Activated CD4-positive, alpha-beta memory T cell treated with anti-CD3 and anti-CD28 coated beads for 36 hours (primary cell): ENCODE measurements around the gene RSRC1. TPM values are rescaled to one million over a fixed set of nuclear protein-coding genes. Genes with fewer than 3 reads are reported as not detected.

ENCODE experiments used
- CTCF ChIA-PET: fragments of 350-600 bp; sonication (Branson Sonifier 250); formaldehyde crosslinking; loops from one replicate; lab custom pipeline; 2021; ENCODE audit warnings: antibody characterized with exemption, inconsistent platforms; lab: Charles Lee
- POLR2A ChIA-PET: fragments of 350-600 bp; sonication (Branson Sonifier 250); formaldehyde crosslinking; loops from one replicate; lab custom pipeline; 2021; ENCODE audit warnings: antibody characterized with exemption; lab: Charles Lee
- DNase-seq: peaks from one replicate; pipeline ENCODE4 v3.0.0-alpha.2; 2020
- H3K27ac Mint-ChIP-seq: one replicate; pipeline ENCODE4 v1.8.0; 2021; ENCODE audit warnings: mixed read lengths
- H3K27me3 Mint-ChIP-seq: one replicate; pipeline ENCODE4 v1.8.0; 2021; ENCODE audit warnings: mixed read lengths
- H3K36me3 Mint-ChIP-seq: one replicate; pipeline ENCODE4 v1.8.0; 2021; ENCODE audit warnings: mixed read lengths
- H3K4me1 Mint-ChIP-seq: one replicate; pipeline ENCODE4 v1.8.0; 2021; ENCODE audit warnings: low read depth, mixed read lengths
- H3K4me3 Mint-ChIP-seq: one replicate; pipeline ENCODE4 v1.8.0; 2021; ENCODE audit warnings: mild to moderate bottlenecking, mixed read lengths
- H3K9me3 Mint-ChIP-seq: one replicate; pipeline ENCODE4 v1.8.0; 2021; ENCODE audit warnings: mixed read lengths
- intact Hi-C: fragments of 100-400 bp; cut with micrococcal nuclease; formaldehyde crosslinking; loops from one replicate; pipeline ENCODE4 v1.15.1; 2023
- total RNA-seq, 2 experiments: library from RNA; stranded (reverse); gene quantifications; one replicate each; pipeline ENCODE4 v1.2.3, GENCODE V29; 2021

Gene RSRC1
- total RNA-seq, 2 experiments from 2014 or later = 39.4 to 43.8 TPM

DNA sequence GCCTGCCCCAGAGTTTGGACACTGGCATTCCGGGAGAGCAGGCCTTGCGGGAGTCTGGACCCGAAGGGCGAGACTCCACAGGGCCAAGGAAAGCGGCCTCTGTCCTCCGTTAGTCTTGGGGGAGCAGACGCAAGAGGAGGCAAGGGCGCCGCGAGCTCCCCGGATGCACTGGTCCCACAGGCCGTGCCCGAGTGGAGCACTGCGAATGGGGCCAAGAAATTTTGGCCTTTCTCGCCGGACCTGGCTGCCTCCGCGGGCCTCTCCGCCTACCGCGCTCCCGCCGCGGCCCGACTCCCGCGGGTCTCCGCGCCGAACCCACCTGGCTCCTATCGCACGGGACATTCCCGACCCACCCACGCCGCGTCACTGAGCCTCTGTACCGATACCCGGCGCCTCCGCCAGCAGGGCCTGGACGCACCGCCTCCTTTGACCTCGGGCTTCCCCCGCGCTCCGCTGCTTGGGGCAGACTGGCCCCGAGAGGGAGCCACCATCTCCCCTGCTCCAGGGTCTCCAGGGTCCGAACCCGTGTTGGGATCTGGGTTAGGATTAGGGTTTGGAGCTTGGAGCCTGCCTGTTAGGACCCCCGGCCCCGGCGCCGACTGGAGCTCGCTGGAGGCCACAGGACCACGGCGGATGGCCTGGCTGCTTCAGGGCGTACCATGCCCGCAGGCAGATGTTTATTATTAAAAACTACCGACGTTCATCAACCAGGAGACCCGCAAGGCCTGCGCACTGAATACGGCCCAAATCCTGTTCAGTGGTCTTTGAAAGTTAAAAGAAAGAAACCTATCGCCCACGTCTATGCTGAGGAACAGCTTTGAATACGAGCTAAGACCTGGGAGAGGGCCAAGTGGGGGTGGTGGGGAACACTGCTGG is 15.4 kb upstream of the RSRC1 start:
- no peak for DNase-seq
- peaks cover 1% of the 10 kb centered on the region for H3K36me3 Mint-ChIP-seq
- CTCF ChIA-PET = no interaction called here
- no peak overlapping the region for H3K4me3 Mint-ChIP-seq
- H3K27ac Mint-ChIP-seq = no peak overlapping the region
- POLR2A ChIA-PET = interaction anchor here (1.8 kb wide), 1 partner anchor 15 kb away, joined by 4 read pairs; the partner anchor contains the start of gene RSRC1
- H3K27me3 Mint-ChIP-seq = peaks cover 73% of the 10 kb centered on the region
- intact Hi-C loops = loop anchor here (1.0 to 5.0 kb wide), 3 partner anchors 10 to 338 kb away; no protein-coding TSS in a partner anchor
- H3K9me3 Mint-ChIP-seq = peaks cover 3% of the 10 kb centered on the region
- H3K4me1 Mint-ChIP-seq = peaks cover 14% of the 10 kb centered on the region

DNA sequence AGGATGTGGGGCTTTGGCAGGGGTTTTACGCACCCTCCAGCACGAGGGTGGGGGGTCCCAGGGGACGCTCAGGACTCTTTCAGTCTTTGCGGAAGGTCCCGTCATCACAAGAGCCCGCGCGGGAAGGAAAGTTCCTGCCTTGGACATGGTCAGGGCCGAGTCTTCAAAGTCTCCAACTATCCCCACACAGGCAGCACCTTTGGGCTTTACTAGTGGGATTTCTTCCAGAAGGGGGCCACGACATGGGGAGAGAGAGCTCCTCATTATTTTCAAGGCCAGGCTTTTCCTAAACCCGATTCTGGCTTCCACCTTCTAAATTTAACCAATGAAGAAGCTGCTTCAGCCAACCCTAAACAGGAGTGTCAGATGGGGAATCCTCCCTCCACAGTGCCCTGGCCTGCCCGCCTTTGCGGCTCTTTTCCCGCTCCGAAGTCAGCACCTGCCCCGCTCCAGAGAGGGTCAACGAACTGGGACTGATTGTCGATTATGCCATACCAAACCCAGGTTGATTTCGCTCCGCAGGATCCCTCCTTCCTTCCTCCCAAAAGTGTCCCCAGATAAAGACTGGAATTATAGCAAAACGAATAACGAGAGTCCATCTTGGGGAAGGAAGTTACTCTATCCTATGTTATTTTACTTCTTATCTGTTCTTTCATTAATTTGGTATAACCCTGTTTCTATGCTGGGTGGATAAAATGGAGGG is 14.6 kb upstream of the RSRC1 start:
- Mint-ChIP-seq H3K27me3 (peaks cover 74% of the 10 kb centered on the region), H3K9me3 (peaks cover 3% of the 10 kb centered on the region), H3K4me1 (peaks cover 14% of the 10 kb centered on the region), H3K4me3 (no peak overlapping the region), H3K27ac (no peak overlapping the region), H3K36me3 (peaks cover 1% of the 10 kb centered on the region)
- intact Hi-C loops = loop anchor here (1.0 to 2.0 kb wide), 2 partner anchors 9 to 14 kb away; no protein-coding TSS in a partner anchor
- ChIA-PET CTCF (no interaction called here), POLR2A (interaction anchor here (0.6 to 1.8 kb wide), 2 partner anchors 8 to 14 kb away, joined by 3 to 4 read pairs; partner anchors contain the start of gene RSRC1)
- no peak for DNase-seq

DNA sequence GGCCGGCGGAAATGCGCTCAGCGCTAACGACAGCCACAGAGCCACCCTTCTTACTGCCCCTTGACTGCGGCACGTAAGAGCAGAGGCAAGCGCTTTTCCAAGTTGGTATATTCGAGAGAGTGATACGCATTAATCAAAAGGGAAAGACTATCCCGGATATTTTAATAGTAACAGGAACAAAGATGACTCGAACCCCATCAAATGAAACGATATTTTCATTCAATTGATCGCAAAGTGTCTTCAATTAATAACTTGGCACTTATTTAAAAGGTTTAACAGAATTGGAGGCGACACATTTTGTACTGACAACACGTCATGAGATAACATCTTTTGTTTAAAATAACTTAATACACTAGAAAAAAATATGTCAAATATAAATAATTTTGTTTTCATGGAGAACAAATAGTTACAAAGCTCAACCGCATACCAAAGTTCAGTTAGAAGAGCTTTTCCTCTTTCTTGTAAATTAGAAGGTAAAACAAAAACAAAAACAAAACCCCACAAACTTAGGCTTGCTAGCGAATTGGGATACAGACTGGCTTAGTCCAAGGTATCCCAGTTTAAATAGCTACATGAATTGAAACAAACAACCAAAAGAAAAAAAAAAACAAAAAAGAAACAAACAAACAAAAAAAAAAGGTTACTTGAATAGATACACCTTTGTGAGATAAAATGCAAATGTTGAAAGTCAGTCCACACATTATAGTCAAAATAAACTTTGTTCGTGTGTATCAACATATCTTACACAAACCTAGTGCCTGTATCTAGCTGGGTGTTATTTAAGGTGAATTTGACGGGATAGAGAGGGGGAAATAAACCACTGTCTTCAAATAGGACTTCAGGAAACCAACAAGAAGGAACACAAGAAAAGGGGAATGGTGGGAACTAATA is 13.8 kb upstream of the RSRC1 start:
- ChIA-PET CTCF (interaction anchor here (0.7 to 1.0 kb wide), 2 partner anchors 13 to 28 kb away, joined by 3 to 4 read pairs; no protein-coding TSS in a partner anchor), POLR2A (interaction anchor here (0.6 to 1.8 kb wide), 2 partner anchors 8 to 14 kb away, joined by 3 to 4 read pairs; partner anchors contain the start of gene RSRC1)
- no peak overlapping the region for H3K4me3 Mint-ChIP-seq
- peaks cover 14% of the 10 kb centered on the region for H3K4me1 Mint-ChIP-seq
- peaks cover 1% of the 10 kb centered on the region for H3K36me3 Mint-ChIP-seq
- H3K9me3 Mint-ChIP-seq = peaks cover 3% of the 10 kb centered on the region
- no peak for DNase-seq
- H3K27ac Mint-ChIP-seq = no peak overlapping the region
- intact Hi-C loops = loop anchor here (1.0 to 2.0 kb wide), 2 partner anchors 8 to 13 kb away; no protein-coding TSS in a partner anchor
- peaks cover 73% of the 10 kb centered on the region for H3K27me3 Mint-ChIP-seq

- POLR2A ChIA-PET = interaction anchor here (0.8 kb wide), 1 partner anchor 11 kb away, joined by 4 read pairs; no protein-coding TSS in a partner anchor
- no peak overlapping the region for H3K27ac Mint-ChIP-seq
- intact Hi-C loops = no loop called here
- peaks cover 3% of the 10 kb centered on the region for H3K9me3 Mint-ChIP-seq
- DNase-seq = no peak
- CTCF ChIA-PET = interaction anchor here (1.0 kb wide), 1 partner anchor 12 kb away, joined by 4 read pairs; no protein-coding TSS in a partner anchor
- H3K4me1 Mint-ChIP-seq = peaks cover 14% of the 10 kb centered on the region
- peaks cover 76% of the 10 kb centered on the region for H3K27me3 Mint-ChIP-seq
- peaks cover 1% of the 10 kb centered on the region for H3K36me3 Mint-ChIP-seq
- H3K4me3 Mint-ChIP-seq = no peak overlapping the region
Observed at GRCh38 chr3:158097081-158097592, 12.8 kb upstream of the RSRC1 start.

DNA sequence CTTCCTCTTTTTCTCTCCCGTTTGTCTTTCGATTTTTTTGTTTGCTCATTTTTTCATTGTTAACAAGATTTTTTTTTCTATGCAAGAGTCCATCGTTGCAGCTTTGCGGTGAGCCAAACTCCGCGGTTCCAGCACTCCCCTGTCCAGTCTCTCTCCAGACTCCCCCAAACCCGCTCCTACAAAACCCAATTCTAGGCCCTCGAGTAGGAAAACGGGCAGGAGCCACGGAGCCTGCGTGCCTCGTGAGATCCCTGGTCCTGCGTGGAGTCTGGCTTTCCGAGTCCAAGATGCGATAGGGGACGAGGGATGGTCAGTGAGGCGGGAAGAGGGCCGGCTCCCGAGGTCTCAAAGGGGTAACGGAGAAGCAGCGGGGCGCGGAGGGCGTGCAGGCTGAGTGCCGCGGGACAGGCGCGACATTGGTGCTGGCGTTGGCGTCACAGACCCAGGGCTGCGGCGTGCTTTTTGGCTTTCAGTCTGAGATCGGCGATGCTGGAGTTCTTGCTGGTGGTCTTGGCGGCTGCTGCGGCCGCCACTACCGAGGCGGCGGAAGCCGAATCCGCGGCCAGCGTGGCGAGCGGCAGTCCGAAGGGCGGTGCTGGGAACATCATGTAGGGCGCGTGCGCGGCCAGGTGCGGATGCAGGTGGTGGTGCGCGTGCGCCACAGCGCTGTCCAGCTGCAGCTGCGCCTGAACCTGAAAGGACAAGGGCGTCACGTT is 12.1 kb upstream of the RSRC1 start:
- CTCF ChIA-PET = no interaction called here
- Mint-ChIP-seq H3K27ac (no peak overlapping the region), H3K36me3 (peaks cover 2% of the 10 kb centered on the region)

GRCh38 chr3:158098309-158098639 is 11.6 kb upstream of the RSRC1 start:
- POLR2A ChIA-PET = interaction anchor here (0.7 kb wide), 1 partner anchor 201 kb away, joined by 3 read pairs; no protein-coding TSS in a partner anchor

More for the DNA sequence above, 12.1 kb upstream of the RSRC1 start:
- H3K27me3 Mint-ChIP-seq = peaks cover 78% of the 10 kb centered on the region
- peak; percentile 85 for DNase-seq
- POLR2A ChIA-PET = interaction anchor here (0.7 to 0.8 kb wide), 2 partner anchors 11 to 201 kb away, joined by 3 to 4 read pairs; no protein-coding TSS in a partner anchor
- H3K4me3 Mint-ChIP-seq = peak overlapping the region; percentile 83
- H3K9me3 Mint-ChIP-seq = peaks cover 3% of the 10 kb centered on the region
- intact Hi-C loops = loop anchor here (1.0 kb wide), 1 partner anchor 13 kb away; the partner anchor contains the start of gene RSRC1
- H3K4me1 Mint-ChIP-seq = peaks cover 16% of the 10 kb centered on the region

DNA sequence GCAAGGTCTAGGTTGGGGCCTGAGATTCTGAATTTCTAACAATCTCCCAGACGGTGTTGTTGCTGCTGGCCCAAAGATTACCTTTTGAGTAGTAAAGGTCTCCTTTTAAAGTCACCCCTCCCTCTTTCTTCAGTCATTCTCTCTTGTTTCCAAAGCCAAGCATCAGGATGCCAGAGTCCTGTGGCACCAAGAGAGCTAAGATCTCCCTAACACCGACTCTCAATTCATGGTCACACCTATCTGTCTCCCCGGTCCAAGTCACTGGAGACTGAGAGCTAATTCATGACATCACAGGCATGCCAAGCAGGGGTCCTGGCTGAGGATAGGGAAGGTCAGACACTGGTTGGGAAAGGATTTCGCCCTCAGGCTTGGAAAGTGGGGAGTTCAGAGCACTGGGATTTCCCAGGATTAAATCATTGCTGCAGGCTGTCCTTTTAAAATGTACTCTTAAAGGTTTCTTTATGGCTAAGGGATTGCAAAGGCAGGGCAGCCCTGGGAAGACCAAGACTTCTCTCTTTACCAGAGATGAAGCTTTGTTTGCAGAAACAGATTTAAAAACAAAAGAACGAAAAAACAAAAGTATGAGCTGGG is 11.0 kb upstream of the RSRC1 start:
- CTCF ChIA-PET = no interaction called here
- Mint-ChIP-seq H3K9me3 (peaks cover 3% of the 10 kb centered on the region), H3K4me3 (no peak overlapping the region), H3K36me3 (peaks cover 6% of the 10 kb centered on the region), H3K27ac (no peak overlapping the region), H3K27me3 (peaks cover 81% of the 10 kb centered on the region), H3K4me1 (peaks cover 24% of the 10 kb centered on the region)
- DNase-seq = no peak
- POLR2A ChIA-PET = no interaction called here
- intact Hi-C loops = loop anchor here (1.0 kb wide), 1 partner anchor 11 kb away; the partner anchor contains the start of gene RSRC1

More at GRCh38 chr3:158098309-158098639, 11.6 kb upstream of the RSRC1 start:
- Mint-ChIP-seq H3K9me3 (peaks cover 3% of the 10 kb centered on the region), H3K4me1 (peaks cover 20% of the 10 kb centered on the region), H3K36me3 (peaks cover 6% of the 10 kb centered on the region), H3K4me3 (peak overlapping the region; percentile 83), H3K27me3 (peaks cover 80% of the 10 kb centered on the region), H3K27ac (no peak overlapping the region)
- no peak for DNase-seq
- CTCF ChIA-PET = no interaction called here
- intact Hi-C loops = loop anchor here (1.0 kb wide), 1 partner anchor 12 kb away; the partner anchor contains the start of gene RSRC1

DNA sequence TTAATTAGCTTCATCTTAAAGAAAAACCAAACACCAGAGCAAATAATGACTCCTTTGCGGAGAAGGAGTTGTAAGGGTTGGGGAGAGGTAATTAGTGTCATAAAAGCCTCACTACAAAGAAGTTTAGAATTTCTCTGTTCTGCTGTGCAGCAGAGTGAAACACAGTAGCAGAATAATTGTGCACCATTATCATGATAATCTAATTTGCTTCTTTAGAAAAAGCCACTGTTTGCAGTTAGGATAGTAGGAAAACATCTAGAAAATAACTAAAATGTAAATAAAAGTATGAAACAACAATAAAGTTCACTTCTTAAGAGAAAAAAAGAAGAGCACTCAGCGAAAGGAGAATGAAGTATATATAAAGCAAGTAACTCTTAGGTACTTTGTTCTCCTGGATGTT is 9.2 kb upstream of the RSRC1 start:
- H3K4me3 Mint-ChIP-seq = no peak overlapping the region
- no peak overlapping the region for H3K27ac Mint-ChIP-seq
- peaks cover 35% of the 10 kb centered on the region for H3K4me1 Mint-ChIP-seq
- ChIA-PET POLR2A (no interaction called here), CTCF (interaction anchor here (0.9 kb wide), 1 partner anchor 11 kb away, joined by 3 read pairs; no protein-coding TSS in a partner anchor)
- H3K27me3 Mint-ChIP-seq = peaks cover 81% of the 10 kb centered on the region
- peaks cover 1% of the 10 kb centered on the region for H3K9me3 Mint-ChIP-seq
- H3K36me3 Mint-ChIP-seq = peaks cover 6% of the 10 kb centered on the region
- intact Hi-C loops = loop anchor here (10.0 kb wide), 1 partner anchor 434 kb away; no protein-coding TSS in a partner anchor
- DNase-seq = no peak

- H3K27ac Mint-ChIP-seq = no peak overlapping the region
- H3K9me3 Mint-ChIP-seq = no peaks in the 10 kb centered on the region
- CTCF ChIA-PET = no interaction called here
- H3K4me1 Mint-ChIP-seq = peaks cover 40% of the 10 kb centered on the region
- peaks cover 5% of the 10 kb centered on the region for H3K36me3 Mint-ChIP-seq
- H3K27me3 Mint-ChIP-seq = peaks cover 79% of the 10 kb centered on the region
- H3K4me3 Mint-ChIP-seq = no peak overlapping the region
- intact Hi-C loops = loop anchor here (10.0 kb wide), 1 partner anchor 433 kb away; no protein-coding TSS in a partner anchor
- DNase-seq = no peak
- POLR2A ChIA-PET = no interaction called here
Observed at GRCh38 chr3:158101335-158102241, 8.3 kb upstream of the RSRC1 start.
